IPS-15b (cell line): Measurements from ENCODE around the gene CELA2B.
"Not testable (repeated sequence)": the region's sequence is repeated elsewhere in the genome, so short reads cannot be mapped to it uniquely, and the experiment has no call there.

Experiments used
- H3K27me3 ChIP-seq: one replicate; pipeline ENCODE4 v1.6.1; 2013; ENCODE audit warnings: low read length; ENCODE audit not compliant: control insufficient read depth, insufficient read depth
- H3K36me3 ChIP-seq: one replicate; pipeline ENCODE4 v1.6.1; 2013; ENCODE audit warnings: low read length; ENCODE audit not compliant: control insufficient read depth, insufficient read depth
- H3K4me1 ChIP-seq: one replicate; pipeline ENCODE4 v1.6.1; 2013; ENCODE audit warnings: mild to moderate bottlenecking, low read length; ENCODE audit not compliant: control insufficient read depth, insufficient read depth
- H3K4me3 ChIP-seq: one replicate; pipeline ENCODE4 v1.5.1; 2013; ENCODE audit warnings: low read depth, low read length
- H3K9ac ChIP-seq: one replicate; pipeline ENCODE4 v1.6.1; 2013; ENCODE audit warnings: low read depth, mild to moderate bottlenecking, low read length
- H3K9me3 ChIP-seq: one replicate; pipeline ENCODE4 v1.6.1; 2013; ENCODE audit warnings: mild to moderate bottlenecking, low read length; ENCODE audit not compliant: control insufficient read depth, insufficient read depth

Gene CELA2B

DNA sequence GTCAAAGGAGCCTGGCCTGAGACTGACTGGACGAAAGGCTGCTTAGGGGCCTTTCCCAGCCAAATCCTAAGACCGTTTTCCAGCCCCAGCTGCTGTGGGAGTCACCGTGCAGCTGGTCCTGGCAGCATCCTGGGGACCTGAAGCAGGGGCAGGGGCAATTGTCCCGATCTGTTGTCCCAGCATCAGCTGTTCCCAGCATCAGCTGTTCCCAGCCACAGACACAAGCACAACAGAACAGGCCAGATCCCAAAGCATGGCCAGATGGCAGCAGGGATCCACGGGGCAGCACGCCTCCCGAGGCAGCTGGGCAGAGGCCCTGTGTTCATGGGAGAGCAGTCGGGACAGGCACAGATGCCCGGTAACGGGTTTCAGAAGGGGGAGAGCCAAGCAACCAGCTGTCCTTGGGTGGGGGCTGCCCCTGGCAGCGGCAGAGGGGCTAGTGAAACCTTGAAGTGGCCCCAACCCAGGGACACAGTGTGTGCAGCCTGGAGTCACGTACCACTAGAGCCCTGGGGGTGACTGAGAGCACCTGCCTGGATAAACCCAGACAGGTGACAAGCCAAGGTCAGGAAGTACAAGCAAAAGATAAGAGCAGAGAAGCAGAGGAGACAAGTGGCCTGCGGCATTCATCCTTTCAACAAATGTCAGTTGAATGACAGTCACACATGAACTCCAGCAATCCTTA is 13.3 kb downstream of the CELA2B start:
- H3K4me1 ChIP-seq, result no peaks in the 10 kb centered on the region
- H3K36me3 ChIP-seq, result peaks cover 9% of the 10 kb centered on the region
- H3K9ac ChIP-seq, result no peak overlapping the region
- no peak overlapping the region for H3K4me3 ChIP-seq
- no peaks in the 10 kb centered on the region for H3K9me3 ChIP-seq
- H3K27me3 ChIP-seq, result no peaks in the 10 kb centered on the region

DNA sequence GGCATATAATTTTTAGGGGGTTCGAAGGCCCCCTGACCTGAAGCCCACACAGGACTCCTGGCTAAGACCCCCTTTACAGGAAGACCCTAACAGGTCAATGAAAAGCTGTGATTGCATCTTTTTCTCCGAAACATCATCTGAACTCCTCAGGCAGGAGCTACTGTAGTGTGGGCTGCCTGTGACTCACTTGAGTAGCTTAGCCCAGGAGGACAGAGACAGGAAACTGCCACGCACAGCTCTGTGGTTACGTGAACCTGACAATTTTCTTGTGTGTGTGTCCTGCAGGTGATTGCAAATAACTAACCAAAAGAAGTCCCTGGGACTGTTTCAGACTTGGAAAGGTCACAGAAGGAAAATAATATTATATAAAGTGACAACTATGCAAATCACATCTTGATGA is 15.1 kb downstream of the CELA2B start:
- H3K4me3 ChIP-seq, H3K9me3 ChIP-seq, H3K27me3 ChIP-seq, H3K4me1 ChIP-seq, H3K36me3 ChIP-seq, H3K9ac ChIP-seq: not testable (repeated sequence)

DNA sequence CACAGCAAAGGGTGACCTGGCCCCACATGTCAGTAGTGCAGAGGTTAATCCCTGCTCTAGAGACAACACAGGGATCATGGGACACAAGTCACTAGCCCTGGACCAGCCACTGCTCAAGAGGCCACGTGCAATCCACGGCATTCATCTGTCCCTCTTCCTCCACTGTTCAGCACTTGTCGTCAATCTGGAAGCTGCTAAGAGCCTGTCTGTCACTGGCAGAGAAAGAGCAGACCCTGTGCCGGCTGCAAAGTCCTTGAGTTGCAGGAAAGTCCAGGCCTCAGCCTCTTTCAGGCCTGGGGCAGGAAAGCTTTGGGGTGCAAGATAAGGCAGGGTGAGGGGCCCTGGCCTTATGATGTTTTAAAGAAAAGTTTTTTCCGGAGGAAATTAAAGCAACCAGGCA is 16.7 kb downstream of the CELA2B start:
- H3K4me3 ChIP-seq, result no peak overlapping the region
- H3K9ac ChIP-seq, result no peak overlapping the region
- peaks cover 13% of the 10 kb centered on the region for H3K36me3 ChIP-seq
- H3K4me1 ChIP-seq, result no peaks in the 10 kb centered on the region
- H3K9me3 ChIP-seq, result no peaks in the 10 kb centered on the region
- no peaks in the 10 kb centered on the region for H3K27me3 ChIP-seq

DNA sequence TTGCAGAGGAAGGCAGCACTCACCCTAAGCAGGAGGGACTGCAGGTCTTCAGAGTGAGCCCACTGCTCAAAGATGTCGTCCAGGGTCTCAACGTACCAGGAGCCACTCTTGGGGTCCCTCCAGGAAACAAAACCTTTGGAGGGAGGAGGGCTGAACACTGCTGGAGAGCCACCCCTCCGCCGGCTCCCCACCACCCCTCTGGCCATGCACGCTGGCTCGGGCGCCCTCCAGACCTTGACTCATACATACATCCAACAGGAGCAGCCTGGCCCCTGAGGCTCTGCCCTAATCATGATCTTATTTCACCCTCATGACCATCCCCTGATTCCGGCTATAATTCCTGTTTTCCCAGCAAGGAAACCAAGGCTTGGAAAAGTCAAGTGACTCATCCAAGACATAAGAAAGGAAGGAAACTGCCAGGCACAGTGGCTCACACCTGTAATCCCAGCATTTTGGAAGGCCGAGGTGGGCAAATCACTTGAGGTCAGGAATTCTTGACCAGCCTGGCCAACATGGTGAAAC is 18.0 kb downstream of the CELA2B start:
- H3K36me3 ChIP-seq, result peaks cover 13% of the 10 kb centered on the region
- no peaks in the 10 kb centered on the region for H3K27me3 ChIP-seq
- no peak overlapping the region for H3K4me3 ChIP-seq
- no peaks in the 10 kb centered on the region for H3K4me1 ChIP-seq
- H3K9ac ChIP-seq, result no peak overlapping the region
- no peaks in the 10 kb centered on the region for H3K9me3 ChIP-seq

DNA sequence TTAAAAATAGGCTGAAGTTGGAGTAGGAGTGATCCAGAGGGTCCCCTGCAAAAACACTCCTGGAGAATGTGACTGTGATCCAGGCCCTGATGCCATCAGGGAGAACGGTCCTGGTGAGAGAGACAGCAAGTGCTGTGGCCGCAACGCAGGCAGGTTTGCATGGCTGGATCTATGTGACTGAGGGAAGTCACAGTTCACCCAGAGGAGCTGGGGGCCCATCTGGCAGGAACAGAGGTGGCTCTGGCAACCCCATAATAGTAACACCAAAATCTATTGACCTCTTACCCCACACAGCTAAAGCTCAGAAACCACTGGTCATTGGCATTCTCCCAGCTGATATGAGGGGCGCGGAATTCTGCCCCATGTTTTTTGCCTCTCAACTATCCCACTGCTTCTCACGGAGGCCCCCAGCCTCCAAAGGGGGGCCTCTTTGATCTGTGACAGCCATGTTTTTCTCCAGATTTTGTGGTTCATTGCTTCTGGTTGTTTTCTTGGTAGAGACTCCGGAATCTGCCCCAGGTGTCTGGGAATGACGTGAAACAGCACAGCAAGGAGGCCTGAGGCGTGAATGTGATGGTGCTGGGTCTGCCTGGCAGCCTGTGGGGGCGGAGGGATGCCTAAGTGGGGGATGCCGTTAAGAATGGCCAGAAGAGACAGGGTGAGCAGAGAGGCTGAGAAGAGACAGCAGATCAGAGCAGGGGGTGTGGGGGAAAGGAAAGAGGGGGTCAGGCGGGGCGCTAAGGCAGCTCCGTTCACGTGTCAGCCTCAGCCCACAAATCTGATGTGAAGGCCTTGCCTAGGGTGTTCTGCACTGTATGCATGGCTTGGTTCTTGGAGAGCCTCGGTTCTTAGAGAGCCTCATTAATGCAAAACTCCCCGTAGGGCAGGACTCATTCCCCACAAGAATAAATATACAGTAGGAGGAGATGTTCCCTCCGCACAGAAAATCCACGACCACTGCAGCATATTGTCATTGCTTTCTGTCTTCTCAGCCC is 24.6 kb downstream of the CELA2B start:
- Histone ChIP-seq H3K4me3 (no peak overlapping the region), H3K36me3 (peaks cover 12% of the 10 kb centered on the region), H3K4me1 (peaks cover 2% of the 10 kb centered on the region), H3K9me3 (no peaks in the 10 kb centered on the region), H3K27me3 (no peaks in the 10 kb centered on the region), H3K9ac (no peak overlapping the region)

DNA sequence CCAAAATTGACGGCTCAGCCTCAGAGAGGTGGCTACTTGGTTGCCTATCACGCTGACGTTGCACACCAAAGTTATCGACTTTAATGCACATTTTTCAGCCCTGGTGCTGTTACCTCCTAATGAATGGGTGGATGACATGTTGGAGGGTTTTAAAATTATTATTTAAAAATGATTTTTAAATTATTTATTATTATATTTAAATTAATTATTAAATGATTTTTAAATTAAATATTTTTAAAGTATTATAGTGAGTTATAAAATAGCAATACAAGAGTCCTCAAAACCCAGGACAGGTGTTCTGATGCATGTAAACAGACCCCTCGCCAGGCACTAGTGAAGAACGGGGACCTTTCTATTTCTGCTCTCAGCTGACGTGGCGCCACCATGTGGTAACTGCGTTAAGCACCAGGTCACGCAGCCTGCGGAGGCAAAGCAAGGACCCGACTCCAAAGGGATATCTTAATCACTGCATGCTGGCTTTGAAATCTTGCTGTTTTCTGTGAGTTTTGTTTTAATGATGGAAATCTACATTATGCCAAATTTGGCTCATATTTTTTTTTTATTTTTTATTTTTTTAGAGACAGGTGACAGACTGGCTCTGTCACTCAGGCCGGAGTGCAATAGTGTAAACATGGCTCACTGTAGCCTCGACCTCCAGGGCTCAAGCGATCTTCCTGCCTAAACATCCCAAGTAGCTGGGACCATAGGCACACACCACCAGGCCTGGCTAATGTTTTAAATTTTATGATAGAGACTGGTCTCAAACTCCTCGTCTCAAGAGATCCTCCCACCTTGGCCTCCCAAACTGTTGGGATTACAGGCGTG is 25.5 kb downstream of the CELA2B start:
- H3K4me1 ChIP-seq, result peaks cover 2% of the 10 kb centered on the region
- peaks cover 16% of the 10 kb centered on the region for H3K36me3 ChIP-seq
- no peaks in the 10 kb centered on the region for H3K9me3 ChIP-seq
- H3K9ac ChIP-seq, result no peak overlapping the region
- no peak overlapping the region for H3K4me3 ChIP-seq
- no peaks in the 10 kb centered on the region for H3K27me3 ChIP-seq

DNA sequence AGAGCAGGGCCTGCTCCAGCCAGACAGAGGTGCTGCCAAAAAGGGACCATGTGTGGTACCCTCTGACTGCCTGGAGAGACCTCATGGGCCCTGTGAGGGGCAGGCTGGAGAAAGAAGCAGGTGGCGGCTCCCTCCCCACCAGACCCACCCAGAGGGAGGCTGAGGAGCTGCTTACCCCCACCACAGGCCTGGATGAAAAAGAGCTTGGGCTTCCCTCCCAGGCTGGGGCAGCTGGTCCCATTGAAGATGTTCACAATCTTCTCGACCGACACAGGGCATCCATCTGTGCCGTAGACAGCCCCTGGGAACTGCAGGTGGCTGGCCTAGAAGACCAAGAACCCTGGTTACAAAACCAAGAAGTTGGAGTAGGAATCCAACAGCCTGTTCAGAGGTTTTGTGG is 28.5 kb downstream of the CELA2B start:
- Histone ChIP-seq H3K36me3 (peaks cover 12% of the 10 kb centered on the region), H3K9ac (no peak overlapping the region), H3K4me3 (no peak overlapping the region), H3K4me1 (peaks cover 18% of the 10 kb centered on the region), H3K27me3 (no peaks in the 10 kb centered on the region), H3K9me3 (no peaks in the 10 kb centered on the region)

DNA sequence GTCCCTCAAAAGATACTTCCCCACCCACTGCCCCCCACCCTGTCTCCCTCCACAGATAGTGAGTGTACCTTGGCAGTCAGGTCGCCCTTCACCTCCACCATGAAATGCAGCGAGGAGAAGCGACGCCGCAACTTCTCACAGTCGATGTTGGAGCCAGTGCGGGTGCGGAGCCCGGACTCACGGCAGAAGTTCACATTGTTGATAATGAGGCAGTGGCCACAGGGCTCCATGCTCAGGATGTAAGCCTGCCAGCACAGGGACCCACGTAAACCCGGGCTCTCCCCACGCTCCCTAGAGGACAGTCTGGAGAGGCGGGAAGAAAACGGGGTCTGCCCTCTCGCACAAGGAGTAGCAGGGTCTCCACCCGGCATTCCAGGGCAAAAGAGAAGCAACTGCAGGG is 30.9 kb downstream of the CELA2B start:
- H3K9ac ChIP-seq, result no peak overlapping the region

DNA sequence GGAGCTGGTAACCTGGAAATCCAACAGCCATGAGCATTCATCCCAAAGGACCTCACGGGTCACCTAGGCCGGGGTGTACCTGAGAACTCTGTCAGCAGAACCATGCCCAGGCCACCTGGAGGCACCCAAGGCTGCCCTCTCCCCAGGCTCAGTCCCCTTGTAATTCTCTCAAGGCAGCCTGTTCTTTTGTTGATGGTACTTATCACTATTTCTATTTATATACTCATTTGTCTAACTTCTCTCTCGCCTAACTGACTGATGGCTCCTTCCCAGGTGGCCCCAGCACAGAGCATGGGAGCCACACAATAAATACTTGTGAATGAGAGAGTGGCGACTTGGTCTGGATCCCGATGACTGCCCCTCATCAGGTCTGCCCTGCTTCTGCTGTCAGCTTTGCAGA is 31.4 kb downstream of the CELA2B start:
- H3K4me1 ChIP-seq, result peaks cover 22% of the 10 kb centered on the region
- H3K36me3 ChIP-seq, result peaks cover 11% of the 10 kb centered on the region
- no peaks in the 10 kb centered on the region for H3K27me3 ChIP-seq
- no peaks in the 10 kb centered on the region for H3K9me3 ChIP-seq
- no peak overlapping the region for H3K9ac ChIP-seq
- no peak overlapping the region for H3K4me3 ChIP-seq

More for the DNA sequence above, 30.9 kb downstream of the CELA2B start:
- no peak overlapping the region for H3K4me3 ChIP-seq
- peaks cover 22% of the 10 kb centered on the region for H3K4me1 ChIP-seq
- no peaks in the 10 kb centered on the region for H3K9me3 ChIP-seq
- H3K36me3 ChIP-seq, result peaks cover 12% of the 10 kb centered on the region
- no peaks in the 10 kb centered on the region for H3K27me3 ChIP-seq

DNA sequence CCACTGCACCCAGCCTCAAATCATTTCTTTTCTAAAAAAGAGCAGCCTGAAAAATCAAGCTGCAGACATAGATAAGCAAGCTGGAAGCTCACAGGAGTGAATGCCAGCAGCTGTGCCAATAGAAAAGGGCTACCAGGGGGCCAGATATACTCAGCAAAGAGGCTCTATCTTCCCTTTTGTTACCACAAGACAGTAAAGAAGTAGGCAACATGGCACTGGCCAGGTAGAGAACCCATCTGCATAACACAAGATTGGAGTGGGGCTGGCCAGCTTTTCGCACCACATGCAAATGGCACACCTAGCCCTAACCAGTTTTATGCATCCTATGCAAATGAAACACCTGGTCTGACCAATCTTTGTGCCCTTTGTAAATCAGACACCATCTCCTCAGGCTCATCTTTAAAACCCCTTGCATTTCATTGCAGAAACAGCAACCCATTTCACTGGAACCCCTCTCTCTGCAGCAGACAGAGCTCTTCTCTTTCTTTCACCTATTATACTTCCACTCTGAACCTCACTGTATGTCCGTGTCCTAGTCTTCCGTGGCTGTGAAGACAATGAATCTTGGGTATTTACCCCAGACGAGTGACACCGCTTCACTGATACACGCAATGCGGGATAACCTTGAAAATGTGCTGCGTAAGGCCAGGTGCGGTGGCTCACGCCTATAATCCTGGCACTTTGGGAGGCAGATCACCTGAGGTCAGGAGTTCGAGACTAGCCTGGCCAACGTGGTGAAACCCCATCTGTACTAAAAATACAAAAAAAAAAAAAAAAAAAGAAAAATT is 33.0 kb downstream of the CELA2B start:
- Histone ChIP-seq H3K9ac (peak overlapping the region; percentile 77), H3K27me3 (no peaks in the 10 kb centered on the region), H3K4me1 (peaks cover 22% of the 10 kb centered on the region), H3K9me3 (no peaks in the 10 kb centered on the region), H3K36me3 (peaks cover 8% of the 10 kb centered on the region), H3K4me3 (peak overlapping the region; percentile 12)

DNA sequence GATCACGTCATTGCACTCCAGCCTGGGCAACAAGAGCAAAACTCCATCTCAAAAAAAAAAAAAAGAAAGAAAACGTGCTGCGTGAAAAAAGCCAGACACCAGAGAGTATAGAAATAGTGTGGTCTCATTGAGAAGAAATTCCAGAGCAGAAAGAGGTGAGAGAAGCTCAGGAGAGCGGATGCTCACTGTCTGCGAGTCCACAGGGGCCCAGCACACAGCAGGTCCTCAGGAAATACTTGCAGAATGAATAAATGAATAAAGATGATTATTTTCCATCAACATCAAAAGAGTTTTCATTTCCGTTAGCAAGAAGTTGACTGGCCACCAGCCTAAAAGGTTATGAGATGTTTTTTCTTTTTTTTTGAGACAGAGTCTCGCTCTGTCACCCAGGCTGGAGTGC is 33.7 kb downstream of the CELA2B start:
- Histone ChIP-seq H3K4me3 (no peak overlapping the region), H3K36me3 (peaks cover 5% of the 10 kb centered on the region), H3K9me3 (no peaks in the 10 kb centered on the region), H3K4me1 (peaks cover 22% of the 10 kb centered on the region), H3K9ac (no peak overlapping the region), H3K27me3 (no peaks in the 10 kb centered on the region)
